ENCODE results near the gene GABARAPL2.
A peak's percentile ranks its signal among the peaks of the same experiment; 100 is the strongest.
"Not testable (repeated sequence)": the region's sequence is repeated elsewhere in the genome, so short reads cannot be mapped to it uniquely, and the experiment has no call there.

Gene GABARAPL2

DNA sequence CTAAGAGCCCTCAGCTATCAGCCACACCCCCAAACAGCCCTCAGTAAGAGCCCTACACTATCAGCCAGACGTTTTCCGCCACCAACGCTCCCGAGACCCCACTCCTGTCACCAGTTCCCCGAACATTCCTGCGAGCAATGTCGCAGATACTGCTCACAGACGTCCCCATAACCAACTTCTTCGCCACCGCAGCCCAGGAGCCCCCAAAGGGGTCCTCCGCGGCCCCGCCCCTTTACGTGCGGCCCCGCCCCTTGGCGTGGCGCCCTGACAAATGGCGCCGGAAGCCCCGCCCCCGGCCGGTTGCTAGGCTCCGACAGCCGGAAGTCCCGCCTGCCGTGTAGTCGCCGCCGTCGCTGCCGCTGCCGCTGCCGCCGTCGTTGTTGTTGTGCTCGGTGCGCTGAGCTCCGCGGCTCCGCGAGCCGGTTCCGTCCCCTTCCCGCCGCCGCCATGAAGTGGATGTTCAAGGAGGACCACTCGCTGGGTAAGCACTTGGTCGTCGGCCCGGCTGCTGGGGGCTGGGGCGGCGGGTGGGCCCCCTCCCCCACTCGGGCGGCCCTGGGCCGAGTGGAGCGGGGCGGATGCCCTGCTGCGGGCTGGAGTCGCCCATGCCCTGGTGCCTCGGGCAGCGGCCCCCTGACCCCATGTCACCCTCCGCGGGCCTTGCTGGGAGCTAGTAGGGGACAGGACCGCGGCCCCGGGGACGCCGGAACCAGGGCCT lies at the start of gene GABARAPL2:
TSS of gene GABARAPL2 (plus strand) at position 340 of the 718 bp plus-strand sequence. CDS start at position 448, 108 bp downstream.
- DNase-seq (ENCODE audit: low read depth, low spot score), result peak; percentile 29

DNA sequence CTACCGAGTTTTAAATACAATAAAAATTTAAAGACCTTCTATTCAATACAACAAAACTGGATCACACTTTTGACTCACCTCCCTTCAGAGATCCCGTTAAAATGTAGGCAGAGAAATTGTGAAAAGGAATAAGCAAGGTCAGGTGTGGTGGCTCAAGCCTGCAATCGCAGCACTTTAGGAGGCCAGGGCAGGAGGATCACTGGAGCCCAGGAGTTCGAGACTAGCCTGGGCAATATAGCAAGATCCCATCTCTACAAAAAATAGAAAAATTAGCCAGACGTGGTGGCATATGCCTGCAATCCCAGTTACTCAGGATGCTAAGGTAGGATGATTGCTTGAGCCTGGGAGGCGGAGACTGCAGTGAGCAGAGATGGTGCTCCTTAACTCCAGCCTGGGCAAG lies 47.0 kb upstream of the GABARAPL2 start:
- DNase-seq (ENCODE audit: low read depth, low spot score), result no peak

- DNase-seq (ENCODE audit: low read depth, low spot score), result no peak
Observed at GRCh38 chr16:75526032-75526790, 40.0 kb upstream of the GABARAPL2 start.

- DNase-seq (ENCODE audit: low read depth, low spot score), result no peak
Observed at GRCh38 chr16:75527825-75528299, 38.3 kb upstream of the GABARAPL2 start.

DNA sequence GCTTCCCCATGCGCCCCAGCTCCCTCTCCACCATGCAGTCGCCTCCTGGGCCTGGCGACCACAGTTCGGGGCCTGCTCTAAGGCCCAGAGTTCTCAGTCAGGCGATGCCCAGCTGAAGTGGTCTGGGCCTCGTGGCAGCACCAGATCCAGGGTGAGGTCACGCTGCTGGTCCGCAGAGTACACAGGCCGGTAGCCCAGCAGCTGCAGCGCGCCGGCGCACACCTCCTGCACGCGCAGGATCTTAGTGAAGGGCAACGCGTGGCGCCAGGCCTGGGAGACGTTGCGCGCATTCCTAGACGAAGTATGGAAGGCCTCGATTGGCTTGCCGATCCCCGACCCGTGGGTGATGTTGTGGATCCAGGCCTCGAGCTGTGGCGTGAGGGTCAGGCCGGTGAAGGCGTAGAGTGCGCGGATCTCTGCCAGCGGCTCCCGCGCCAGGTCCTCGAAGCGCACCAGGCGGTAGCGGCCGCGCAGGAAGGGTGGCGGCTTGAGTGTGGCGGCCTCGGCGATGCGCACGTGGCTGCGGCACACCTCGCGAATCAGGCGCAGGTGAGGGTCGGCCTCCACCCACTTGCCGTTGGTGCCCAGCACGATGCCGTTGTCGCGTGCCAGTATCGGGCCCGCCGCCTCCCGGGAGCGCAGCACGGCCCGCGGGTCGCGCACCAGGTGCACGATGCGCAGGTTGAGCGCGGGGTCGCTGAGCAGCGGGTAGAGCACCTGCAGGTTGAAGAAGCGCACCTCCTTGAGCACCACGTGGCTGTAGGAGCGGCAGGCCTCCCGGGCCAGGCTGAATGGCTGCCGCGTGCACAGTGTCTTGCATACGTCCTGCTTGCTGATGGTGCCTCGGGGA lies 36.9 kb upstream of the GABARAPL2 start:
- no peak for DNase-seq (ENCODE audit: low read depth, low spot score)

DNA sequence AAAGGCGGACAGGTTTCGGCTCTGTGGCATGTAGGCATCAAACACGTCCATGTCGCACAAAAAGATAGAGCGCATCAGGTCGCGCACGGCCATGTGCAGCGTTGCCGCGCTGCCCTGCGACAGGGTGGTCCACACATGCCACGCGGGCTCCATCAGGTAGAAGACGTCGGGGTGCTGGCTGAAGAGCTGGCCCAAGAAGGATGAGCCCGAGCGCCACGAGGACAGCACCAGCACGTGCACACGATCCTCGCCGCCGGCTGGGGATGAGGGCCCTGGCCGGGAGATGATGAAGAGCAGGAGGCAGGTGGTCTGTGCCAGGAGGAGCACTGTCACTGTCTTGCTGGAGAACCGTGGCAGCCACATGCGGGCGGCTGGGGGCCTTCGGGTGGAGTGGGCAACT lies 36.2 kb upstream of the GABARAPL2 start:
- no peak for DNase-seq (ENCODE audit: low read depth, low spot score)

GRCh38 chr16:75532142-75532765 lies 33.9 kb upstream of the GABARAPL2 start:
- no peak for DNase-seq (ENCODE audit: low read depth, low spot score)

DNA sequence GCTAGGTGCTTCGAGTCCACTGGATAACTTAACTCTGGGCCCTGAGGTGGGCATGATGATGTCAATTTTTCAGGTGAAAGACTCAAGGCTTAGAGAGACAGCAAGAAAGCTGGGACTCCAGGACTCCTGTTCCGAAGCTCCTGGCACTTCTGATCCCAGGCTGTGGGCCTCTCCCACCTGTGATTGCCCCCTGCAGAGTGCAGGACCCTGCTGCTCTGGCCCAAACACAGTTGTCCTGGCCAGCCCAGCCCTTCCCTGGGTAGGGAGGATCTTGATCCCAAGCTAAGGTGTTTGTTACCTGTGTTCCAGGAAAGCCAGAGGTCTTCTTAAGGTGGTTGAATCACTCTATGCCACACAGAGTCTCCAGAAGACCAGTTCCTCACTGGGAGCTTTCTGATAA lies 33.4 kb upstream of the GABARAPL2 start:
- DNase-seq (ENCODE audit: low read depth, low spot score), result no peak

DNA sequence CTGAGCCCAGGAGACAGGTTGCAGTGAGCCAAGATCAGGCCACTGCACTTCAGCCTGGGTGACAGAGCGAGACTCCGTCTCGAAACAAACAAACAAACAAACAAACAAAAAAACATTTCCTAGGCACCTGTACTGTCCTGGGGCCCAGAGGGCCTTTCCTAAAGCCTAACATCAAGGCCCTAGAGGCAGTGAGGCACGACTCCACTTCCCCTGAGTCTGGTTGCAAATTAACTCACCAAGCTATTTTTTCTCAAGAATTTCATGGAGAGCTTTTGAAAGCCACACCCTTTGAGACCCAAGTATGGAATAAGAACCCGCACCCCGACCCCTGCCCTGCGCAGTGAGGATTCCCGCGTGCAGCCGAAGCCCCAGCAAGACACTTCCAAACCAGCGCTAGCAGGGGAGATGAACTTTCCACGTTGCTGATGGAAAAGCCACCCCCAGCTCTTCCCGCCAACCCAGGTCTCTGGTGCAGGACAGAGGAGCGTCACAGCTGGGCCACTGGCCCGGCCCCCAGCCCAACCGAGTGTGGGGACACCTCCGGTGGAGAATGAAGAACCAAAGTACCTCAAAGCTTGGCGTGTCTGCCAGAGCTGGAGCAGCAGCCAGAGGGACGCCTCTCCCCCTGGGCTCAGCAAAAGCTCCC lies 31.5 kb upstream of the GABARAPL2 start:
- no peak for DNase-seq (ENCODE audit: low read depth, low spot score)

GRCh38 chr16:75535211-75535843 lies 30.9 kb upstream of the GABARAPL2 start:
- DNase-seq (ENCODE audit: low read depth, low spot score), result no peak

DNA sequence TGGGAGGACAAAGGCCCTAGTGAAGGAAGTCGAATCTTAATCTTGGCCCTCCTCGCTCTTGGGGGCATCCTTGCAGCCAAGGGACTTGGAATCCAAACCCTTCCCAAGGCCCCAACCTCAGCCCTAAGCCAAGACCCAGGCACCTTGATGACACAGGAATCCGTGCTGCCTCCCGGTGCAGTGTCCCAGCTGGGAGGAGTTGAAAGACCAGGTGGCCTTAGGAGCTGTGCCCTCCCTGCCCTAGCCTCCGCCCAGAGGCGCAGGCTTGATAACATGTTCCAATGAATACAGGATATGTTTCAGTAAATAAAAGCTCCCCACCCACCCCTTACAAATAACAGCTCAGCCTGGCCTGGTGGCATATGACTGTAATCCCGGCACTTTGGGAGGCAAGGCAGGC lies 30.3 kb upstream of the GABARAPL2 start, which contains the start of gene CHST5:
TSS of gene CHST5 (minus strand) at position 208 of the 400 bp plus-strand sequence. CDS start 5,724 bp downstream, outside the sequence.
- DNase-seq (ENCODE audit: low read depth, low spot score), result no peak

DNA sequence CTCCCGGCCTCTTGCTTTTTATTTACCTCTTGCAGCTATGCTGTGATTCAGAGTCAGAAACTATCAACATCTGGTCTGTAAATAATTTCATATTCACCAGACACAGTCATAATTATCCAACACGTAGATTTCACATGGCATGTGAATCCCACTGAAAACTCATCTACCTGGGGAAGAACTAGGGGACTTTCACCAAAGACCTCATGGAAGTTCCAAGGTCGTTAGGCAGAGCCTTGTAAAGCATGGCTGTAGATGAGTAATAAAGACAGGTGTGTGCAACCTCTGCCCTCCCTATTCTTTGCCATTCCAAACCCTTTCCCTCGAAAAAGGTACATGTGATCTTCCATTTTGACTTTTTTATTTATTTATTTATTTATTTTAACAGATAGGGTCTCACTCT lies 28.4 kb upstream of the GABARAPL2 start:
- DNase-seq (ENCODE audit: low read depth, low spot score), result no peak

GRCh38 chr16:75538882-75539565 lies 27.2 kb upstream of the GABARAPL2 start:
- not testable (repeated sequence) for DNase-seq (ENCODE audit: low read depth, low spot score)

- DNase-seq (ENCODE audit: low read depth, low spot score), result no peak
Observed at GRCh38 chr16:75541236-75541635, 24.9 kb upstream of the GABARAPL2 start.

DNA sequence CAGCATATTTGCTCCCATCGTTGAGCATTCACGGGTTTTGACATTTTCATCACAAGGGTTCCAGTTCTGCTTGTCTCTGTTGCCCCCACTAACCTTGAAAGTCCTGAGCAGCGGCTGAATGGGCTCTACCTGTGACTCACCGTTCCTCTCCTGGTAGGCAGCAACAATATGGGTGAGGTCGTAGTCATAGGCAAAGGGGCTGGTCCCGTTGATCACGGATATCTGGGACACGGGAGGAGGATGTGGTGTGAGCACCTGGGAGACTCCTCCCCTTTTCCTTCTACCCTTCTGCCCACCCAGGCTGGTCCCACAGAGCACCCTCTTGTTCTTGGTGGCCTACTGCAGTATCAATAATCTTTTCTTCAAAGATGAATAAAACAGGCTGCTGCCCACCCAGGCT lies 23.7 kb upstream of the GABARAPL2 start:
- DNase-seq (ENCODE audit: low read depth, low spot score), result not testable (repeated sequence)

DNA sequence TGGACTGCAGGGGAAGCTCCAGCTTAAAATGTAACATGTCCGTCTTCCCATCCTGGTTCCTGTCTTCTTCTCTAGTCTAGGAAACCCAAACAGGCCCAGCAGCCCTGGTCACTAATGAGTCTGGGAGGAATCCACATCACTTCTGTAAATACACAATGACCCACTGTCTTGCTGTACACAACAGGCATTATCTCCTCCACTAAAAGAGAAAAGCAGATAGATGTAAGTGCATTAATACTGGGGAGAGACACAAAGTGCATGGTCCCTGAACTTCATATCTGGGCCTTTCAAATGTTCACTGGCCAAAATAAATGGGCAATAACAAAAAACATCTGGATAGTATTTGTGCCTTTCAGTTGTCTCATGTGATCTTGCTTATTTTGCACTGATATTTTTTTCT lies 20.3 kb upstream of the GABARAPL2 start:
- DNase-seq (ENCODE audit: low read depth, low spot score), result not testable (repeated sequence)

DNA sequence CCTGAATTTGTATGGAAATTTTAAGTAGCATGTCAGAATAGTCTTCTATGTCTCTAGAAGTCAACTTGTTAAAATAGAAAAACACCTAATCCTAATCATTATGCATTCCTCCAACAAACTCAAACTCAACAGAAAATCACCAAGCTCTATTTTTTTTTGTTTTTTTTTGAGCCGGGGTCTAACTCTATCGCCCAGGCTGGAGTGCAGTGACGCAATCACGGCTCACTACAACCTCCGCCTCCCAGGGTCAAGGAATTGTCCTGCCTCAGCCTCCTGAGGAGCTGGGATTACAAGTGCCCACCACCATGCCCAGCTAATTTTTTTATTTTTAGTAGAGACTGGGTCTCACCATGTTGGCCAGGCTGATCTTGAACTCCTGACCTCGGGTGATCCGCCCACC lies 19.9 kb upstream of the GABARAPL2 start:
- DNase-seq (ENCODE audit: low read depth, low spot score), result no peak

DNA sequence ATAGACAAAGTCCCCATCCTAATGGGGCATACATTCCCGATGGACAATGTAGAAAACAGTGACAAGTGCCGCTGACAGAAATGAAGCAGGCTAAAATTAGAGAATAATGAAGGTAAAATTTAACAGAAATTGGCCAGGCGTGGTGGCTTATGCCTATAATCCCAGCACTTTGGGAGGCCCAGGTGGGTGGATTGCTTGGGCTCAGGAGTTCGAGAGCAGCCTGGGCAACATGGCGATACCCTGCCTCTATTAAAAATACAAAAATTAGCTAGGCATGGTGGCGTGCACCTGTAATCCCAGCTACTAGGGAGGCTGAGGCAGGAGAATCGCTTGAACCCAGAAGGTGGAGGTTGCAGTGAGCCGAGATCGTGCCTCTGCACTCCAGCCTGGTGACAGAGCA lies 17.7 kb upstream of the GABARAPL2 start:
- DNase-seq (ENCODE audit: low read depth, low spot score), result not testable (repeated sequence)

GRCh38 chr16:75550211-75550662 lies 15.9 kb upstream of the GABARAPL2 start:
- DNase-seq (ENCODE audit: low read depth, low spot score), result no peak

- DNase-seq (ENCODE audit: low read depth, low spot score), result no peak
Observed at GRCh38 chr16:75552951-75553350, 13.2 kb upstream of the GABARAPL2 start.

All from brain pericyte (primary cell).